IPS DF 6.9 (cell line): ENCODE results near the gene MBTPS1.

ENCODE experiments used
- DNase-seq: peaks from one replicate; pipeline ENCODE4 v3.0.0-alpha.2; 2013; ENCODE audit warnings: low read depth, low spot score
- H3K27ac ChIP-seq: one replicate; pipeline ENCODE4 v1.5.1; 2013; ENCODE audit warnings: low read length, control low read depth
- H3K27me3 ChIP-seq: 2 replicates; pipeline ENCODE4 v1.6.1; 2013; ENCODE audit warnings: mild to moderate bottlenecking, low read length; ENCODE audit not compliant: control insufficient read depth, insufficient read depth
- H3K36me3 ChIP-seq: 2 replicates; pipeline ENCODE4 v1.6.1; 2013; ENCODE audit warnings: low read length; ENCODE audit not compliant: control insufficient read depth, insufficient read depth
- H3K4me1 ChIP-seq: 2 replicates; pipeline ENCODE4 v1.6.1; 2013; ENCODE audit warnings: low read length; ENCODE audit not compliant: control insufficient read depth, insufficient read depth
- H3K4me3 ChIP-seq: 2 replicates; pipeline ENCODE4 v1.5.1; 2013; ENCODE audit warnings: mild to moderate bottlenecking, low read length
- H3K9me3 ChIP-seq: 2 replicates; pipeline ENCODE4 v1.6.1; 2013; ENCODE audit warnings: low read length, inconsistent platforms; ENCODE audit not compliant: control insufficient read depth, insufficient read depth
- WGBS: extraction: QIAGEN DNeasy Blood & Tissue Kit; methylation state at CpG from one replicate; pipeline ENCODE4 v1.1.7; 2013; ENCODE audit warnings: mixed read lengths, missing lambda C conversion rate; ENCODE audit not compliant: insufficient read length, insufficient coverage; 5-methylcytosine and 5-hydroxymethylcytosine counted together

The MBTPS1 gene

GRCh38 chr16:84086341-84086740 lies 30.4 kb downstream of the MBTPS1 start:
- no peak for DNase-seq
- Histone ChIP-seq H3K36me3 (peaks cover 24% of the 10 kb centered on the region), H3K4me3 (no peak overlapping the region), H3K27ac (no peak overlapping the region), H3K4me1 (no peaks in the 10 kb centered on the region), H3K27me3 (no peaks in the 10 kb centered on the region), H3K9me3 (no peaks in the 10 kb centered on the region)
- no CpG with 5 or more reads among the region's 11 CpGs for WGBS

- Histone ChIP-seq H3K27ac (no peak overlapping the region), H3K9me3 (no peaks in the 10 kb centered on the region), H3K36me3 (peaks cover 24% of the 10 kb centered on the region), H3K4me3 (no peak overlapping the region), H3K27me3 (no peaks in the 10 kb centered on the region), H3K4me1 (no peaks in the 10 kb centered on the region)
- no CpG with 5 or more reads among the region's 6 CpGs for WGBS
- DNase-seq, result no peak
Measured at GRCh38 chr16:84085773-84086172, 31.0 kb downstream of the MBTPS1 start.

- WGBS, result no CpG with 5 or more reads among the region's 8 CpGs
- no peak overlapping the region for H3K27ac ChIP-seq
- DNase-seq, result no peak
- H3K9me3 ChIP-seq, result no peaks in the 10 kb centered on the region
- H3K27me3 ChIP-seq, result no peaks in the 10 kb centered on the region
- peaks cover 26% of the 10 kb centered on the region for H3K36me3 ChIP-seq
- H3K4me3 ChIP-seq, result no peak overlapping the region
- H3K4me1 ChIP-seq, result no peaks in the 10 kb centered on the region
Measured at GRCh38 chr16:84085271-84085667, 31.5 kb downstream of the MBTPS1 start.

GRCh38 chr16:84084570-84085270 lies 32.0 kb downstream of the MBTPS1 start:
- no CpG with 5 or more reads among the region's 11 CpGs for WGBS
- Histone ChIP-seq H3K36me3 (peaks cover 27% of the 10 kb centered on the region), H3K9me3 (no peaks in the 10 kb centered on the region)

GRCh38 chr16:84082835-84083569 lies 33.7 kb downstream of the MBTPS1 start:
- peaks cover 22% of the 10 kb centered on the region for H3K36me3 ChIP-seq
- H3K4me3 ChIP-seq, result no peak overlapping the region
- WGBS, result no CpG with 5 or more reads among the region's 11 CpGs
- no peak overlapping the region for H3K27ac ChIP-seq
- H3K27me3 ChIP-seq, result no peaks in the 10 kb centered on the region
- DNase-seq, result no peak
- no peaks in the 10 kb centered on the region for H3K4me1 ChIP-seq
- no peaks in the 10 kb centered on the region for H3K9me3 ChIP-seq

More at GRCh38 chr16:84084570-84085270, 32.0 kb downstream of the MBTPS1 start:
- peak; percentile 67 for DNase-seq
- H3K27me3 ChIP-seq, result no peaks in the 10 kb centered on the region
- H3K4me3 ChIP-seq, result no peak overlapping the region
- H3K27ac ChIP-seq, result no peak overlapping the region
- no peaks in the 10 kb centered on the region for H3K4me1 ChIP-seq

GRCh38 chr16:84082110-84082509 lies 34.6 kb downstream of the MBTPS1 start:
- Histone ChIP-seq H3K27ac (no peak overlapping the region), H3K9me3 (no peaks in the 10 kb centered on the region), H3K36me3 (peaks cover 22% of the 10 kb centered on the region), H3K4me1 (no peaks in the 10 kb centered on the region), H3K27me3 (no peaks in the 10 kb centered on the region), H3K4me3 (no peak overlapping the region)
- WGBS, result no CpG with 5 or more reads among the region's 6 CpGs
- DNase-seq, result no peak

- Histone ChIP-seq H3K27me3 (no peaks in the 10 kb centered on the region), H3K4me1 (no peaks in the 10 kb centered on the region), H3K36me3 (peaks cover 22% of the 10 kb centered on the region), H3K27ac (no peak overlapping the region), H3K9me3 (no peaks in the 10 kb centered on the region), H3K4me3 (no peak overlapping the region)
- DNase-seq, result no peak
- WGBS, result no CpG with 5 or more reads among the region's 14 CpGs
Measured at GRCh38 chr16:84081446-84081989, 35.2 kb downstream of the MBTPS1 start.

- Histone ChIP-seq H3K27ac (no peak overlapping the region), H3K4me1 (no peaks in the 10 kb centered on the region), H3K36me3 (peaks cover 16% of the 10 kb centered on the region), H3K27me3 (no peaks in the 10 kb centered on the region), H3K9me3 (no peaks in the 10 kb centered on the region), H3K4me3 (no peak overlapping the region)
- DNase-seq, result no peak
- WGBS, result no CpG with 5 or more reads among the region's 6 CpGs
Measured at GRCh38 chr16:84080813-84081212, 35.9 kb downstream of the MBTPS1 start.

- H3K27me3 ChIP-seq, result no peaks in the 10 kb centered on the region
- H3K4me3 ChIP-seq, result no peak overlapping the region
- no peaks in the 10 kb centered on the region for H3K4me1 ChIP-seq
- H3K27ac ChIP-seq, result no peak overlapping the region
- H3K36me3 ChIP-seq, result peaks cover 17% of the 10 kb centered on the region
- DNase-seq, result no peak
- WGBS, result no CpG with 5 or more reads among the region's 8 CpGs
- no peaks in the 10 kb centered on the region for H3K9me3 ChIP-seq
Measured at GRCh38 chr16:84080378-84080777, 36.4 kb downstream of the MBTPS1 start.

GRCh38 chr16:84079664-84080063 lies 37.1 kb downstream of the MBTPS1 start:
- DNase-seq, result no peak
- WGBS, result no CpG with 5 or more reads among the region's 6 CpGs
- Histone ChIP-seq H3K9me3 (no peaks in the 10 kb centered on the region), H3K27ac (no peak overlapping the region), H3K27me3 (no peaks in the 10 kb centered on the region), H3K4me3 (no peak overlapping the region), H3K36me3 (peaks cover 22% of the 10 kb centered on the region), H3K4me1 (no peaks in the 10 kb centered on the region)
